HG02798 (cell line): ENCODE data around the gene ZNF330.
A peak's percentile ranks its signal among the peaks of the same experiment; 100 is the strongest.
"Not testable (repeated sequence)": the region's sequence is repeated elsewhere in the genome, so short reads cannot be mapped to it uniquely, and the experiment has no call there.

Experiments
- ATAC-seq: cut with Tn5 transposase; IDR thresholded peaks from one replicate; pipeline ENCODE4 v1.9.1; 2021; ENCODE audit warnings: mild to moderate bottlenecking; ENCODE audit not compliant: unreplicated experiment, poor library complexity

The ZNF330 gene

GRCh38 chr4:141220691-141221659 is at the start of gene ZNF330:
Gene ZNF330 (plus strand): TSS chr4:141220895. CDS start chr4:141222372, 1,477 bp downstream.
- peak; percentile 90 for ATAC-seq

DNA sequence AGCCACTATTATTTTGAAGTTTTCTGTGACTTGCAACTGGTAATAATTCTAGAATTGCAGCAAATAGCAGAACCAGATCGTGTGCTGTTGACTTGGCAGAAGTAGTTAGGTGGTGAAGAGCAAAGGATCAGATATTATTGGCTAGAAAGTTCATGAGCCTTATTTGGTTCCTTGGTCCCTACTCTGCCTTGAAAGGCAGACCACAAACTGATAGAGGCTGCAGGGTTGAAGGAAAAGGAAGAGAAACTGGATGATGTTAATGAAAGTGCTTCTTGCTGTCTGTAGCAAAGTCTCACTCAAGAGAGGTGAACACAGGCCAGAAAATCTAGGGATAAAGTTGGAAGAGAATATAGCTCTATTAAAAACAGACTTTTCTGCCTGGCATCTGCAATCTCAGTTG is 46.2 kb upstream of the ZNF330 start:
- ATAC-seq: no peak

- ATAC-seq: no peak
Observed at GRCh38 chr4:141177171-141177570, 43.5 kb upstream of the ZNF330 start.

DNA sequence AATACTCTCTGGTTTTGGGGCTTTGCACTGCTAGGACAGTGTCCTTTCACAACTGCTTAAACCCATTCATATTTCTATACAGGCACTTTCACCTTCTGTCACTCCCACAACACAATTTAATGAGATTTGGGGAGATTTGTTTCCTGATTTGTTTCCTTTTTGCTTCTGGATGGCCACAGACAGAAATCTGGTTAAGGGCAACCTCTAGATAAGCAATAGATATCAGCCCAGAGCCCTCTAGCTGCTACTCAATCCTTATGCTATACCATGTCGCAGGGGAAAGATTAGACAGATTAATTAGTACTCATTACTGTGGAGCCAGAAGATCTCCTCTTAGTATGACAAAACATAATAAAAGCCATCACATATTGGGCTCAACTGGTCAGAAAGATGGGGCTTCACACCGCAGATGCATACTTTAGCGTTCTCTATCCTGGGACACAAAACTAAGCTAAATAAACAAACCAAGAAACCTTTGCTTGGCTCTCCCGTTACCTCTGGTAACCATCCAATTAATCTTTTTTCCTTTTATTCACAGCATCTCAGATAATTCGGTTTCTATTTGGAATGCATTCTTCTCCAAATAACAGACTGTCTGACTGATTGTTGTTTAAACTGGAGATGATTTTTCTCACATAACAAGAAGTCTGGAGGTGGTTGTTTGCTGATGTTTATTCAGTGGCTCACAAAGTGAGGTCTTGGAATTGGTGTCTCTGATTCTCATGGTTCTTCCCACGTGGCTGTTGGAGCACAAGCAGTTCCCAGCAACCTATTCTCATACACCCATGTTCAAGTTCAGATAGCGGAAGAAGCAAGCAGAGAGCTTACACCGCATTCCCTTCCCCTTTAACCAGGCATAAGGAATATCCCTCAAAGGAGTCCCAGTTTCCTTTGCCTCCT is 41.0 kb upstream of the ZNF330 start:
- no peak for ATAC-seq

DNA sequence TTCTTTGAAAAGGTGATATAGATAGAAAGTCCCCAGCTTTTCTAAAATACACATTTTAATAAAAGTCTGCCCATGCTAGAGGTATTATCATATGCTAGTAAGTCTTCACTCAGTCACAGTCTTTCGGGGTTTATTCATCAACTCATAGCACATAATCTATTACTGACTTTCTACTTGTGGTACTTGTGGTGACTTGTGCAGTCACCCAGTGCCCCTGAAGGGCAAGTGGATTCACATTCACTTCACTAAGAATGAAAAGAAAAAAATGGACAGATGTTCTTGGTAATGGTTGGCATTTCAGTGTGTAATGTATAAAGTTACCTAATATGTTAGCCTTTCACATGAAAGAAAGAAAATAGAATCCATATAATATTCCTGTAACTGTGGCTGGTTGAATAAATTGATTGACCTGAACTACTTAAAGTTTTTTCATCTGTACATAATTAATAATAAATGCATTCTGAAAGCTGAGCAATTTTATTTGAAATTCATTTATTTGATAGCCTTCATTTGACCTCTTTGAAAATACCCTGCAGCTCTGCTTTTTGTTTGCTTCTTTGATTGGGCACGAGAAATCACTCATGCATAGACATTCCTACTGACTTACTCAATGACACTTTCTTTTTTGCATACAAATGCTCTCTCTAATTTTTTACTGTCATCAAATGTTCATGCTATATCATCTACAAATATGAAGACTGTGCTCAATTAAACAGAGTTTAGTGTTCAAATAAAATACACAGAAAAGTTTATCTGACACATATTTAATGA is 39.5 kb upstream of the ZNF330 start:
- no peak for ATAC-seq

- ATAC-seq: not testable (repeated sequence)
Observed at GRCh38 chr4:141183491-141183890, 37.2 kb upstream of the ZNF330 start.

- no peak for ATAC-seq
Observed at GRCh38 chr4:141192564-141192963, 28.1 kb upstream of the ZNF330 start.

DNA sequence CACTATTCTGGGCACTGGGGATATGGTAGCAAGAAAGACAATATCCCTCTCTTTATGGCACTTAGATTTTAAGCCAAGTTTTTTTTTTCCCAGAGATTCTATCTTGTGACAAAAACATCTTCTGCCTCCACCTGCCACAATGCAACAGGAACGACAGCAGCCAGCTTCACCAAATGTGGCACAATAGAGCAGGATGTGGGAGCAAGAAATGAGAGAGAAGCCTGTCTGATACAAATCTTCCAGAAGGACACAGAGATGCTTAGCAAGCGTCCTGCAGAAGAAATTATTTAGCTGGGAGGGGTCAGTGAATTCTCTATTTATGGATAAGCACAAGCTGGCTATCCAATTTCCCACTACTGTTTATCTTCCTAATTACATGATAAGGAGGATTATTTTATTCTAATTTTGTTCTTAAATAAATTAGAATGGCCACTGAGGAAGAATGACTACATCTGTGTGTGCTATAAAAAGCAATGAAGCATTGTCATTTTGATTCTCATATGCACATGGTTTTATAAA is 27.1 kb upstream of the ZNF330 start:
- ATAC-seq: no peak

GRCh38 chr4:141195095-141195707 is 25.5 kb upstream of the ZNF330 start:
- no peak for ATAC-seq

GRCh38 chr4:141196227-141196933 is 24.3 kb upstream of the ZNF330 start:
- no peak for ATAC-seq

GRCh38 chr4:141207961-141208360 is 12.7 kb upstream of the ZNF330 start:
- ATAC-seq: no peak

DNA sequence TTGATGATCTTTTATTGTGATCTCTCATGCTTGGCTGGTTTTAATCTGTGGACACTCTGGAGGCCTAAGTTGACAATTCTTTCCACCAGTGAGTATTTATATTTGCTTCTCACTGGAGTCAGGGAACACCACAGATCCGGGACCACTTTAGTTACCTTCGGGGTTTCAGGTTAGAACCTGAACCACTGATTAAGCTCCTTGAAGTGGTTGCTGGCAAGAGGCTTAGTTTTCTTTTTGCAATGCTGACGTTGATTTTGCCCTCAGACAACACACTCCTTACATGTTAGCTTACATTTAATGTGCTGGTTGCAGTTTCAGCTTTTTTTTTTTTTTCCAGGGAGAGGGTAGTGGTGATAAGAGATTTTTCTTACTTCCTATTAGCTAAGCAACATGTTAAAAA is 10.5 kb upstream of the ZNF330 start:
- no peak for ATAC-seq

DNA sequence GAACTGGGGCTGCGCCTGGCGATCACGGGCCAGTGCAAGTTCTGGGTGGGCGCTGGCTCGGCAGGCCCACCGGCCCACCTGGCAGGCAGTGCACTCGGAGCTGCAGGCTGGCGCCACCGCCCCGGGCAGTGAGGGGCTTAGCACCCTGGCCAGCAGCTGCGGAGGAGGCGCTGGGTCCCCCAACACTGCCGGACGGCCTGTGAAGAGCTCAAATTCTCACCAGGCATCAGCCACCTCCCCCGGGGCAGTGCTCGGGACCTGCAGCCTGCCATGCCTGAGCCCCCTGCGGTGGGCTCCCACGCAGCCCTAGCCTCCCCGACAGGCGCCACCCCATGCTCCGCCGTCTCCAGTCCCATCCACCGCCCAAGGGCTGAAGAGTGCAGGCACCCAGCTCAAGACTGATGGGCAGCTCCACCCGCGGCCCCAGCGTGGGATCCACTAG is 7.1 kb upstream of the ZNF330 start:
- no peak for ATAC-seq

DNA sequence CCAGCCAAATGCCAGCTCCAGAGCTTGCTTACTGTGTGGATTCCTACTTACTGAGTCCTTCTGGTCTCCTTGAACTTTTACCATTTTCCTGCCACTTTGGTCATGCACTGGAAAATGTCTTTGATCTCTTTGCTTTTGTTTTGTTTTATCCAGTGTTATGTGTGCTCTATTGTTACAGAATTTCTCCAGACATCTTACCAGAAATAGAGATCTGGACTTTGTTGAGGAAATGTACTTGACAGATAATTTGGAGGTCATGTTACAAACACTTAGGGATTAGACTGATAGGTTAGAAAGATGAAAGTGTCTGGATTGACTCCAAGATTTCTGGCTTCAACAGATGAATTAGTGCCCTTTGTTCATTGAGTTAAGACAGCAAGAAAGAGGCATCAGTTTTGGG is 5.7 kb upstream of the ZNF330 start:
- ATAC-seq: no peak

- ATAC-seq: no peak
Observed at GRCh38 chr4:141216002-141216761, 4.5 kb upstream of the ZNF330 start.

DNA sequence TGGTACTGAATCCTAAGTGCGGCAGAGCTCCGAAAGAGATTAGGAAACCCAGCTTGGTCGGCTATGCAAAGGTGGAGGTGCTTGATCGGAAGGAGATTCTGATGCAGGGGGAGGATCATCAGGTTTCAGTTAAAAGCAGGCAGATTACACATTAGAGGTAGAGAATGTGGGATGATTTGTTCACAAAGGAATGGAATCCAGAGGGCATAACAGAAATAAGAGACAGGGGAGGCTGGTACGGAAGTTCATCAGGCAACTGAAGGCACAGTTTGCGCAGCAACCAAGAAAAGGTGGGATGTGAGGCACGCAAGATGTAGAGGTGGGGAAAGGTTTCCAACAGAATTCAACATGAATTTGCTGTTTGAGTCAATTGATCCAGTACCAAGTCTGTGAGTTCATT is 424 bp upstream of the ZNF330 start:
- peak; percentile 15 for ATAC-seq

DNA sequence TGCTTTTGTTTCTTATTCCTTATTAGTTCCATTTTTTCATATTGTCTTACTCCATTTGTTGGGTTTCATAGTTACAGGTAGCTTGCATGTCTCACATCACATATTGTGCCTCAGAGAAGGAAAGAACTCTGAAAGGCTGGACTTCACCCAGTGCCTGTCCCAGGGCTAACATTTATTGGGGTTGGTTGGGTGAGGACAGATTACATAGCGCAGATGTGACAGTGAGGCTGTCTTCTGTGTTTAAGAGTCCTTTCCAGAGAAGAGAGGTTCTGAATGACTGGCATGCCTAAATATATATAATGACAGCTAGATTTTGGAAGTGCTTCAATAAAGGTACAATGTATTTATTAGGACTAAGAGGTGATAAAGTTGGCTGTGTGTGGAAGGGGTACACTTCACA is 2.7 kb downstream of the ZNF330 start:
- no peak for ATAC-seq

DNA sequence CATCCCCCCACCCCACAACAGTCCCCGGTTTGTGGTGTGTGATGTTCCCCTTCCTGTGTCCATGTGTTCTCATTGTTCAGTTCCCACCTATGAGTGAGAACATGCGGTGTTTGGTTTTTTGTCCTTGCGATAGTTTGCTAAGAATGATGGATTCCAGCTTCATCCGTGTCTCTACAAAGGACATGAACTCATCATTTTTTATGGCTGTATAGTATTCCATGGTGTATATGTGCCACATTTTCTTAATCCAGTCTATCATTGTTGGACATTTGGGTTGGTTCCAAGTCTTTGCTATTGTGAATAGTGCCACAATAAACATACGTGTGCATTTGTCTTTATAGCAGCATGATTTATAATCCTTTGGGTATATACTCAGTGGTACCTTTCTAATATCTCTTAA is 6.6 kb downstream of the ZNF330 start:
- not testable (repeated sequence) for ATAC-seq
